ENCODE measurements around the gene TTC7B.

TTC7B gene

GRCh38 chr14:90490720-90491050 is 325.5 kb downstream of the TTC7B start:
- 96% methylated on average over 3 of the region's 3 CpGs for WGBS
- Histone ChIP-seq H3K27ac (ENCODE audit: low read depth, low read length) (no peak overlapping the region), H3K4me1 (ENCODE audit: insufficient read depth, low read length) (peaks cover 12% of the 10 kb centered on the region; the same call in 1 of the 2 replicates), H3K4me3 (ENCODE audit: low read length) (no peak overlapping the region), H3K36me3 (ENCODE audit: insufficient read depth, low read length) (no peaks in the 10 kb centered on the region), H3K9me3 (ENCODE audit: insufficient read depth, low read depth, low read length) (no peaks in the 10 kb centered on the region), H3K9ac (ENCODE audit: low read depth, low read length) (no peak overlapping the region), H3K27me3 (ENCODE audit: insufficient read depth, low read length) (no peaks in the 10 kb centered on the region)

- Histone ChIP-seq H3K27ac (ENCODE audit: low read depth, low read length) (no peak overlapping the region), H3K36me3 (ENCODE audit: insufficient read depth, low read length) (no peaks in the 10 kb centered on the region), H3K4me3 (ENCODE audit: low read length) (no peak overlapping the region), H3K9me3 (ENCODE audit: insufficient read depth, low read depth, low read length) (no peaks in the 10 kb centered on the region), H3K4me1 (ENCODE audit: insufficient read depth, low read length) (peaks cover 12% of the 10 kb centered on the region; the same call in 1 of the 2 replicates), H3K9ac (ENCODE audit: low read depth, low read length) (no peak overlapping the region), H3K27me3 (ENCODE audit: insufficient read depth, low read length) (no peaks in the 10 kb centered on the region)
- 88% methylated on average over 8 of the region's 8 CpGs for WGBS
Measured at GRCh38 chr14:90489916-90490719, 326.1 kb downstream of the TTC7B start.

GRCh38 chr14:90489306-90489705 is 326.9 kb downstream of the TTC7B start:
- Histone ChIP-seq H3K4me1 (ENCODE audit: insufficient read depth, low read length) (peaks cover 12% of the 10 kb centered on the region; the same call in 1 of the 2 replicates), H3K36me3 (ENCODE audit: insufficient read depth, low read length) (no peaks in the 10 kb centered on the region), H3K27ac (ENCODE audit: low read depth, low read length) (no peak overlapping the region), H3K27me3 (ENCODE audit: insufficient read depth, low read length) (no peaks in the 10 kb centered on the region), H3K4me3 (ENCODE audit: low read length) (no peak overlapping the region), H3K9ac (ENCODE audit: low read depth, low read length) (no peak overlapping the region), H3K9me3 (ENCODE audit: insufficient read depth, low read depth, low read length) (no peaks in the 10 kb centered on the region)
- WGBS: 87% methylated on average over 4 of the region's 4 CpGs

- Histone ChIP-seq H3K9me3 (ENCODE audit: insufficient read depth, low read depth, low read length) (no peaks in the 10 kb centered on the region), H3K36me3 (ENCODE audit: insufficient read depth, low read length) (no peaks in the 10 kb centered on the region), H3K9ac (ENCODE audit: low read depth, low read length) (no peak overlapping the region), H3K4me1 (ENCODE audit: insufficient read depth, low read length) (peaks cover 12% of the 10 kb centered on the region; the same call in 1 of the 2 replicates), H3K4me3 (ENCODE audit: low read length) (no peak overlapping the region), H3K27ac (ENCODE audit: low read depth, low read length) (no peak overlapping the region), H3K27me3 (ENCODE audit: insufficient read depth, low read length) (no peaks in the 10 kb centered on the region)
- 92% methylated on average over 5 of the region's 5 CpGs for WGBS
Measured at GRCh38 chr14:90488256-90488655, 328.0 kb downstream of the TTC7B start.

- Histone ChIP-seq H3K9me3 (ENCODE audit: insufficient read depth, low read depth, low read length) (no peaks in the 10 kb centered on the region), H3K36me3 (ENCODE audit: insufficient read depth, low read length) (no peaks in the 10 kb centered on the region), H3K4me3 (ENCODE audit: low read length) (no peak overlapping the region), H3K27ac (ENCODE audit: low read depth, low read length) (no peak overlapping the region), H3K27me3 (ENCODE audit: insufficient read depth, low read length) (no peaks in the 10 kb centered on the region), H3K4me1 (ENCODE audit: insufficient read depth, low read length) (peaks cover 12% of the 10 kb centered on the region; the same call in 1 of the 2 replicates), H3K9ac (ENCODE audit: low read depth, low read length) (no peak overlapping the region)
- 97% methylated on average over 4 of the region's 4 CpGs for WGBS
Measured at GRCh38 chr14:90487462-90487861, 328.8 kb downstream of the TTC7B start.

- Histone ChIP-seq H3K4me1 (ENCODE audit: insufficient read depth, low read length) (peaks cover 10% of the 10 kb centered on the region; the same call in 1 of the 2 replicates), H3K27me3 (ENCODE audit: insufficient read depth, low read length) (no peaks in the 10 kb centered on the region), H3K27ac (ENCODE audit: low read depth, low read length) (no peak overlapping the region), H3K9ac (ENCODE audit: low read depth, low read length) (no peak overlapping the region), H3K36me3 (ENCODE audit: insufficient read depth, low read length) (no peaks in the 10 kb centered on the region), H3K4me3 (ENCODE audit: low read length) (no peak overlapping the region), H3K9me3 (ENCODE audit: insufficient read depth, low read depth, low read length) (no peaks in the 10 kb centered on the region)
- 85% methylated on average over 4 of the region's 4 CpGs for WGBS
Measured at GRCh38 chr14:90487031-90487430, 329.2 kb downstream of the TTC7B start.

GRCh38 chr14:90484291-90484690 is 331.9 kb downstream of the TTC7B start:
- Histone ChIP-seq H3K9ac (ENCODE audit: low read depth, low read length) (no peak overlapping the region), H3K9me3 (ENCODE audit: insufficient read depth, low read depth, low read length) (no peaks in the 10 kb centered on the region), H3K27ac (ENCODE audit: low read depth, low read length) (no peak overlapping the region), H3K4me3 (ENCODE audit: low read length) (no peak overlapping the region), H3K4me1 (ENCODE audit: insufficient read depth, low read length) (no peaks in the 10 kb centered on the region; the same call in 1 of the 2 replicates), H3K27me3 (ENCODE audit: insufficient read depth, low read length) (no peaks in the 10 kb centered on the region), H3K36me3 (ENCODE audit: insufficient read depth, low read length) (no peaks in the 10 kb centered on the region)
- WGBS: 89% methylated on average over 3 of the region's 3 CpGs

- WGBS: 77% methylated on average over 11 of the region's 11 CpGs
- no peak overlapping the region for H3K9ac ChIP-seq (ENCODE audit: low read depth, low read length)
- no peaks in the 10 kb centered on the region for H3K36me3 ChIP-seq (ENCODE audit: insufficient read depth, low read length)
- H3K4me1 ChIP-seq (ENCODE audit: insufficient read depth, low read length): no peaks in the 10 kb centered on the region; the same call in 1 of the 2 replicates
- H3K27me3 ChIP-seq (ENCODE audit: insufficient read depth, low read length): no peaks in the 10 kb centered on the region
- H3K27ac ChIP-seq (ENCODE audit: low read depth, low read length): no peak overlapping the region
- H3K9me3 ChIP-seq (ENCODE audit: insufficient read depth, low read depth, low read length): no peaks in the 10 kb centered on the region
- H3K4me3 ChIP-seq (ENCODE audit: low read length): no peak overlapping the region
Measured at GRCh38 chr14:90483571-90483974, 332.7 kb downstream of the TTC7B start.

- Histone ChIP-seq H3K4me1 (ENCODE audit: insufficient read depth, low read length) (no peaks in the 10 kb centered on the region; the same call in 1 of the 2 replicates), H3K27ac (ENCODE audit: low read depth, low read length) (no peak overlapping the region), H3K27me3 (ENCODE audit: insufficient read depth, low read length) (no peaks in the 10 kb centered on the region), H3K36me3 (ENCODE audit: insufficient read depth, low read length) (no peaks in the 10 kb centered on the region), H3K9ac (ENCODE audit: low read depth, low read length) (no peak overlapping the region), H3K4me3 (ENCODE audit: low read length) (no peak overlapping the region), H3K9me3 (ENCODE audit: insufficient read depth, low read depth, low read length) (no peaks in the 10 kb centered on the region)
- 95% methylated on average over 2 of the region's 2 CpGs for WGBS
Measured at GRCh38 chr14:90483117-90483516, 333.1 kb downstream of the TTC7B start.

- Histone ChIP-seq H3K9me3 (ENCODE audit: insufficient read depth, low read depth, low read length) (peaks cover 37% of the 10 kb centered on the region), H3K27ac (ENCODE audit: low read depth, low read length) (no peak overlapping the region), H3K4me1 (ENCODE audit: insufficient read depth, low read length) (no peaks in the 10 kb centered on the region), H3K9ac (ENCODE audit: low read depth, low read length) (no peak overlapping the region), H3K4me3 (ENCODE audit: low read length) (no peak overlapping the region), H3K36me3 (ENCODE audit: insufficient read depth, low read length) (no peaks in the 10 kb centered on the region), H3K27me3 (ENCODE audit: insufficient read depth, low read length) (no peaks in the 10 kb centered on the region)
- WGBS: 59% methylated on average over 3 of the region's 3 CpGs
Measured at GRCh38 chr14:90475298-90475697, 340.9 kb downstream of the TTC7B start.
